DMS 273 treated with DMSO at 0.1 percent for 48 hours (cell line): ENCODE measurements around the gene PBX3.
A peak's percentile ranks its signal among the peaks of the same experiment; 100 is the strongest.
"Not testable (repeated sequence)": the region's sequence is repeated elsewhere in the genome, so short reads cannot be mapped to it uniquely, and the experiment has no call there.

Experiments
- DNase-seq: peaks from one replicate; lab custom pipeline; 2025; lab: John Stamatoyannopoulos, UW

Gene PBX3

DNA sequence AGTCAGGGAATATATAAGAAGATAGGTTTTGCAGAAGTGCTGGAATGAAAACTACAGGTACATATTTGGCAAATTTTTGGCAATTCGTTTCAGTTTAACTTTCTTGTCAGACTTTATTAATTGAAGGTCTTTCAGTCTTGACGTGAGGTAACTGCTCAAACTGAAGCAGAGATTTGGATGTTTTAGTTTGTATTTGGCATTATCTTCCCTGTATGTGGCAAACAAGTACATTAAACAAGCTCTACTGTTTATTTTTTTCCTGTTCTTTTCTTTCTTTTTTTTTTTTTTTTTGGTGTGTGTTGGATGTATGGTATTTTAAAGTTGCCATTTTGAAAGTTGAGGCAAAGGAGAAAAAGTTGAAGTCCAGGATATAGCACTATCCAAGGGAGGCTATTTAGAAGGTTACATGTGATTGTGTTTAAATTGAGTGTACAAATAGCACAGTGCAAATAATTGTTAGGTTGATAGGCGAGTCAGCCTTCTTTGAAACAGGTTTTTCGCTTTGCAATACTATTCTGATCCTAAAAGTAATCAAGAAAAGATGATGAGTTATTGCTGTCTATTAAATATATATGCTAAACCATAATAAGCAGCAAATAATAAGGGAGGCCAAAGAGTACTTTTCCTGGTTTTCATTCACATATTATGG is 2.2 kb downstream of the PBX3 start:
- DNase-seq, result no peak

DNA sequence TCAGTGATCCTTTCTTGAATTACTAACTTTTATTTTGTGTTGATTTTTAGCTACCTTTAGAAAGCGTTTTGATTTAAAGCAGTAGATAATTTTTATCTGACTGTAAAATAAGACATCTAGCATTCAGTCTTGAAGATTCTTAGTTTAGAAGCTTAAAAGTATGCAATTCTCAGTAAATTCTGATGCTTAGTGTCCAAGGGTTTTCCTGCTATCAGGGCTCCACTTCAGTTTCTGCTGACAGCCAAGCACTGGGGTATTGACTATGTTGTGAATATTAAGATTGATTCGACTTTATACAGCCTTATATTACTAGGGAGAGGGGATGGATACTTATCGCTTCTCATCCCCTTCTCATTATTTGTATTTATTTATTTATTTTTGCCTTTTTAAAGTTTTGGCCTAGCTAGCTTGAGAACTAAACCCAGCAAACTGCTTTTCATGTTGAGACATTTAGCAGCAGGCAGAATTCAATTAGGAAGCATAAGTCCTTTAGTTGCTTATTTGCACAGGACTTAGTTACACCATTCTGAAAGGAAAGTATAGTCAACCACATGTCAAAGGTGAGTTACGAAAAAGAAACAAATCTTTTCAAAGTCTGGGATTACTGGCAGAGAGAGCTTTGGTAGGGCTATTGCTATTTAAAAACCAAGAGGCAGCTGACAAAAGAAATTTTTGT is 2.9 kb downstream of the PBX3 start:
- no peak for DNase-seq

DNA sequence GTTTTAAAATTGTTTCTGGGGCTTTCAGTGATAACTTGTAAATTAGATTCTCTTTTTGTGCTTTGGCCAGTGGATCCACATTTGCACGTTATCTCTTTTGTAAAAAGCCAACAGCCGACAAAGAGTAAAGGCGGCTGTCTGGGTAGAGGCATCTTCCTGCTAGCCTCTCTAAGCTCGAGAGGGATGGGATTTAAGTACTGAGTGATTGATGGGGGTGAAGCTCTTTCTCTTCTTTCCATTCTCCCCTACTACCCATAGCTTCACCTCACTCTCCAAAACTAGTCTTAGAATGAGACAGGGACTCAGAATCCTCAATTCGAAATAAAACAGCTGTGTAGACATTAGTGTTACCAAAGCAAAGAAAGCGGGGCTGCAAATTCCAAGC is 3.4 kb downstream of the PBX3 start:
- no peak for DNase-seq

- DNase-seq, result no peak
Measured at GRCh38 chr9:125752070-125752628, 5.0 kb downstream of the PBX3 start.

- DNase-seq, result no peak
Measured at GRCh38 chr9:125754096-125754495, 6.9 kb downstream of the PBX3 start.

GRCh38 chr9:125755340-125755739 is 8.2 kb downstream of the PBX3 start:
- DNase-seq, result peak; percentile 57

DNA sequence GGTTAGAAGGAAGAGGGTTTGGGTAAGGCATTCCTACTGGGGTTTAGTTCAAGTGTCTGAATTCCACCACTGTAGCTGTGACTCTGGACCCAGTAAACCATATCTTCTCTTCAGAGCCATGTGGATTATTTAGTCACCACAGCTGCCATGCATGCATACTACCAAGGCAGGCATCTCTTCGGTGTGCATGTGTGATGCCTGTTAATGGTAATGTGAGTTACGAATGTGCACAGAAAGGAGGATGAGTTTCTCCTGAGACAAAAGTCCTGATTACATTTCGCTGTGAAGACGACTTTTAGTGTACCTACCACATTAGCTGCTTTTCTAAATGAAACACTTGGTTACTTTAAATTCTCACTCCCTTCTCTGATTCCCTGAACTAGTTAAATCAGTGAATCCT is 9.3 kb downstream of the PBX3 start:
- no peak for DNase-seq

- DNase-seq, result no peak
Measured at GRCh38 chr9:125757834-125758233, 10.7 kb downstream of the PBX3 start.

DNA sequence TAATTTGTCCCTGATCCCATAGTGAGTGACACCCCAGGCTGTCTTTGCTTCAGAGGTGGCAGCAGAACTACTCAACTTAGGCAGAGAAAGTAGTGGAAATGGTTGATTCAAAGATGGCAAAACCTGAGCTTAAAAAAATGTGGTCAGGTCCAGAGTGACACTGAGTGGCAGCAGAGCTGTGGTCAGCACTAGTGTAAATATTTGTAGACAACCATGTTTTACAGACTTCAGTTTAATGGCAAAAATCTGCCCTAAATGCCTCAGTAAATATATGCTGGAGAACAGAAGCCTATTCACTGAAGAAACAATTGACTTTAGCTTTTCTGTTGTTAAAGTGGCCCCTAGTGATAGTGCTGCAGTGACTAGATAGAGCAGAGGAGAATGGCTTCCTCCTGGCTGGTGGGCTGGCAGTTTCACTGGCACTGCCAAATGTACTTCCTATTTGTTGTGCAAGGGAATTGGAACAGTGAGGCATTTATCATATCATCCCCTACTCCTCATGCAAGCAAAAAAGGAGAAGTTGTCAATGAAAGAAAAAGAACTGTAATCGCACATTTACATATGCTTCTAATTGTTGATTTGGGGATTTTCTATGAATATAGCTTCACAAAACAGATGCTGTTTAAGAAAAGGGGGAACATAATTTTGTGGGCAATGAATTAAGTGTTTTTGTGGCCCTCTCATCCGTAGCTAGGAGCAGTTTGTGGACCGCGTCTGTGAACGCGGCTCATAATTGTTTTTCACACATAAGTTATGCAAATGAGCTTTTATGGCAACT is 12.0 kb downstream of the PBX3 start:
- DNase-seq, result no peak

- no peak for DNase-seq
Measured at GRCh38 chr9:125759764-125760129, 12.6 kb downstream of the PBX3 start.

GRCh38 chr9:125760537-125760936 is 13.4 kb downstream of the PBX3 start:
- no peak for DNase-seq

DNA sequence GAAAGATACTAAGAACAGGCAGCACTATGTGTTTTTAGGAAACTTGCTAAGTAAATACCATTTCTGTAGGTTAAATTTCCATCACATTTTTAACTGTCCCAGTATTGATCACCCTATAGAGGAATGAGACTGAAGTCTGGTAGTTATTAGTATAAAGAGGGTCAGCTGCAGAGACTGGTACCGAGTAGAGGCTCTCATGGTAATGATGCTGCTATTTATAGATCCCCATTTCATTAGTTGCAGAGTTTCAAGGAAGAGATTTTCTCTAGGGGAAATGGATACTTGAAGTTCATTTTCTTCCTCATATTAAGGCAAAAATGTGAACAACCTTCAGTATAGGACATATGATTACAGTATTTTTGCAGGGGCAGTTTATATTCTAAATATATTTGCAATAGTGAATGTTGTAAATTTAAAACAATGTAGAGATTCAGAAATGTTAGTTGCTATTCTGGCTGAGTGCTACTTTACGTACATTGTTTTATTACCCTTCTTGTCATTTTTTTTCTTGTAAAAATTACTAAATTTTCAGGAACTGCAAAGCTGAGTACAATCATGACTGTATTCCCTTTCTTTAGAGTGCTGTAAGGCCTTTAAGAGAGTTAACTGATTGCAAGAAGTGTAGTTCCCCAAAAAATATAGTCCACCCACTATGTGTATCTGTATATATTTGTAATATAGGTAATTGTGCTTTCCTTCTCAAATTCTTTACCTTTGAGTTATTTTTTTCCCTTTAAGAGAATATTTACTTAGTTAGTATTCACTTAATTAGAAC is 14.7 kb downstream of the PBX3 start:
- DNase-seq, result no peak

- DNase-seq, result peak; percentile 58
Measured at GRCh38 chr9:125763394-125763801, 16.2 kb downstream of the PBX3 start.

DNA sequence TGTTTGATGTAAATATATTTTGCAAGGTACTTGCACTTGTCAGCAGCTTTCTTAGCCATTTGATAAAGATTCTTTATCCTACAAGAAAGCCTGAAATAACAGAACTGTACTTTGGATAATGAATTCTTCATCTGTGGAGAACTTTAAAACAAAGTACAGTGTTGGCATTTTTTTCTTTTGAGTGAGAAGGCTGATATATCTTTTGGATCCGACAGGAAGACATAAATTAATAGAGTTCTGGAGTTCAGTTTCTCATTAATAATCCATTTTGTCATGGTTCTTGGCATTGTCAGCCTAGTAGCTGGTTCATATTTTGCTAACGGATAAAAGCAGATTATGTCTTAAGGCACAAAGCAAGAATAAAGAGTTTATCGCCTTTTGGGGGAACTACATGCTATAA is 17.0 kb downstream of the PBX3 start:
- no peak for DNase-seq

DNA sequence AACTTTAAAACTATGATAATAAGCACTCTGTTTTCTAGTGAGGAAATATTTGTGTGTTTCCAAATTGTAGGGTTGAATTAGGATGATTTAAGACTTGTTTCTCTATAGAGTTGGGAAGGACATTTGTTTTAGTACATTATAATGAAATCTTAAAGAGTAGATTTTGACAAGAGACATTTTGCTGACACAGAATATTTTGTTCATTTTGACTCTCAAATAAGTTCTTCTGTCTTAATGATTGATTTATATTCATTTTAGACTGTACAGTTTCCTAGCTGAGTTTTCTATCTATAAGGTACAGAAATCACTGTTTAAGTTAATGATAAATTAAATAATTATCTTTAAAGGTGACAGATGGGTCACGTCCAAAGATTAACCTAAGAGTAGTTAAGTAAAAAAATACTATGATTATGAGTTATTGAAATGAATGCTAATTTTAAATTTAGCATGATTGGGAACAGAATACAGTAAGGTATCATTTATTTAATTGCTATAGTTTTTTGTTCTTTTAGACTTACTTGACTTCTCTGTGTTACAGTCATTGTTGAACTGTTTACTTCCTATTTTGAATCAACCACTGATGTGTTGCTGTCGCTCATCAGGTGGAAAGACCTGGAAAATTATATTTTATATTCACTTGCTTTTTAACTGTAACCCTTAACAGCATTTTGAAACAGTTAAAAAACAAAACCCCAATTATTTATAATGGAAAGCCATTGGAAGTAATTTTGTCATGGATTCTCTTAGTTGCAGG is 19.5 kb downstream of the PBX3 start:
- no peak for DNase-seq

DNA sequence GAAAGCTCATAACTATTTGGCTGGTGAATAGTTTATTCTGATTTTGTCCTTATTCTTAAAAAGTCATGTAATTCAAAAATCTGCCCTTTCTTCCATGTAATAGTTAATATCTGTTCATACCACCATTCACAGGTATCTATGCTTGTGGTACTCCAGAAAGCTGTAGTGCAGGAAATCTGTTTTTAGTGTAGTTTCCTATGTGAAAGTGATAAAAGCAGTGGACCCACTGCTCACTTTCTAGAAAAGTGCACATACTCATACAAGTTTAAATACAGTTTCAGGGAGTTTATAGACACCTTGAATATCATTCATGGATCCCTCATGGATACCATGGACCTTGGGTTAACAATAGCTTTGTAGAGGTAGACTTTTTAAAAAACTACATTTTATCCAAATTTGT is 20.2 kb downstream of the PBX3 start:
- DNase-seq, result no peak

GRCh38 chr9:125768803-125769202 is 21.6 kb downstream of the PBX3 start:
- no peak for DNase-seq

- DNase-seq, result no peak
Measured at GRCh38 chr9:125771037-125771436, 23.9 kb downstream of the PBX3 start.

DNA sequence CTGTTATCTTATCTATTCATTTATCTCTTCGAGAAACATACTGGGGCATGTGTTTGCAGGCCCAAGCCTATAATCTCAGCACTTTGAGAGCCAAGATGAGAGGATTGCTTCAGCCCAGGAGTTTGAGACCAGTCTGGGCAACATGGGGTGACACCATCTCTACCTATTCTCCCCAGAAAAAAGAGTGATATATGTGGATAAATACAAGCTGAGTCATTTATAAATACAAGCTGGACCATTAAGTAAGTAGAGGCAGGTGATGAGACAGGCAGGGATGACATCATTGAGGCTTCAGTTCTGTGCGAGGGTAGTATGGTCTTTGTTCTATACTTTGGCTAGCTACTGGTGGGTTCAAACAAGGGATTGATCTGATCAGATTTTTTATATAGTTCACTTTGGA is 25.6 kb downstream of the PBX3 start:
- DNase-seq, result no peak

DNA sequence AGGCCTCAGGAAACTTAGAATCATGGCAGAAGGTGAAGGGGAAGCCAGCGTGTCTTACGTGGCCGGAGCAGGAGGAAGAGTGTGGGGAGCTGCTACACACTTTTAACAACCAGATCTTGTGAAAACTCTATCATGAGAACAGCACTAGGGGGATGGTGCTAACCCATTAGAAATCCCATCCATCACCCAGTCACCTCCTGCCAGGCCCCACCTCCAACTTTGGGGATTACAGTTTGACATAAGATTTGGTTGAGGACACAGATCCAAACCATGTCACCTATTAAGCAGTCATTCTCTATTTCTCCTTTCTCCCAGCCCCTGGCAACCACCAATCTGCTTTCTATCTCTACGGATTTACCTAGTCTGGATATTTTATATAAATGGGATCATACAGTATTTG is 26.9 kb downstream of the PBX3 start:
- DNase-seq, result no peak

DNA sequence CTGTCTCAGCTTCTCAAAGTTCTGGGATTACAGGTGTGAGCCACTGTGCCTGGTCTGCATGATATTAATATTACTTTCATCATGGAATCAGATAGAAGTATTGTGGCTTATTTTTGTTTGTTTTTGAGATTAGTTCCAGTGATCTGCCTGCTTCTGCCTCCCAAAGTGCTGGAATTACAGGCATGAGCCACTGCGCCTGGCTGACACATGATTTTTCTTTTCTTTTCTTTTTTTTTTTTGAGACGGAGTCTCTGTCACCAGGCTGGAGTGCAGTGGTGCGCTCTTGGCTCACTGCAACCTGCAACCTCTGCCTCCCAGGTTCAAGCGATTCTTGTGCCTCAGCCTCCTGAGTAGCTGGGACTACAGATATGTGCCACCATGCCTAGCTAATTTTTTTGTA is 29.6 kb downstream of the PBX3 start:
- DNase-seq, result not testable (repeated sequence)
